ENCODE measurements around the gene DAZ3. TPM values are rescaled to one million over a fixed set of nuclear protein-coding genes. Genes with fewer than 3 reads are reported as not detected.
"Not testable (repeated sequence)": the region's sequence is repeated elsewhere in the genome, so short reads cannot be mapped to it uniquely, and the experiment has no call there.

DAZ3 gene
- not detected for total RNA-seq

- H3K36me3 ChIP-seq; H3K9me3 ChIP-seq; H3K27ac ChIP-seq; H3K4me1 ChIP-seq (ENCODE audit: control insufficient read depth in 1 of 2, low read depth in 2 of 2); DNase-seq (ENCODE audit: low spot score); H3K4me3 ChIP-seq; ATAC-seq (ENCODE audit: insufficient number of reproducible peaks, low FRiP score, low read depth); H3K27me3 ChIP-seq (replicated peaks; ENCODE audit: insufficient read depth): not testable (repeated sequence)
These were observed at the start of gene DAZ3 for GRCh38 chrY:24813293-24813692. TSS of gene DAZ3 (minus strand) at chrY:24813393. CDS start at chrY:24813185, 208 bp downstream.

- not testable (repeated sequence) for ATAC-seq (ENCODE audit: insufficient number of reproducible peaks, low FRiP score, low read depth); H3K27me3 ChIP-seq (replicated peaks; ENCODE audit: insufficient read depth); H3K27ac ChIP-seq; H3K4me1 ChIP-seq (ENCODE audit: control insufficient read depth in 1 of 2, low read depth in 2 of 2); H3K4me3 ChIP-seq; H3K36me3 ChIP-seq; H3K9me3 ChIP-seq; DNase-seq (ENCODE audit: low spot score)
These were observed 20.4 kb upstream of the DAZ3 start, which contains the start of gene DAZ4 for GRCh38 chrY:24833619-24834018. TSS of gene DAZ4 (plus strand) at chrY:24833919. CDS start at chrY:24834127, 208 bp downstream.

- not testable (repeated sequence) for H3K4me1 ChIP-seq (ENCODE audit: control insufficient read depth in 1 of 2, low read depth in 2 of 2); H3K4me3 ChIP-seq; H3K27ac ChIP-seq; H3K27me3 ChIP-seq (replicated peaks; ENCODE audit: insufficient read depth); H3K36me3 ChIP-seq; H3K9me3 ChIP-seq; ATAC-seq (ENCODE audit: insufficient number of reproducible peaks, low FRiP score, low read depth); DNase-seq (ENCODE audit: low spot score)
These were observed 11.9 kb upstream of the DAZ3 start for GRCh38 chrY:24825069-24825468.

GRCh38 chrY:24824184-24824879 lies 11.1 kb upstream of the DAZ3 start:
- not testable (repeated sequence) for H3K9me3 ChIP-seq; H3K4me3 ChIP-seq; H3K4me1 ChIP-seq (ENCODE audit: control insufficient read depth in 1 of 2, low read depth in 2 of 2); ATAC-seq (ENCODE audit: insufficient number of reproducible peaks, low FRiP score, low read depth); H3K27ac ChIP-seq; H3K27me3 ChIP-seq (replicated peaks; ENCODE audit: insufficient read depth); DNase-seq (ENCODE audit: low spot score); H3K36me3 ChIP-seq

- not testable (repeated sequence) for H3K27ac ChIP-seq; ATAC-seq (ENCODE audit: insufficient number of reproducible peaks, low FRiP score, low read depth); H3K36me3 ChIP-seq; H3K4me1 ChIP-seq (ENCODE audit: control insufficient read depth in 1 of 2, low read depth in 2 of 2); DNase-seq (ENCODE audit: low spot score); H3K9me3 ChIP-seq; H3K4me3 ChIP-seq; H3K27me3 ChIP-seq (replicated peaks; ENCODE audit: insufficient read depth)
These were observed 8.6 kb upstream of the DAZ3 start for GRCh38 chrY:24821836-24822235.

Other genes starting within 250 kb of the DAZ3 start
- gene BPY2B, start 195.4 kb downstream of the DAZ3 start, total RNA-seq, result not detected
- not detected for gene DAZ4, start 20.5 kb upstream of the DAZ3 start, total RNA-seq
- gene BPY2C, start 238.7 kb upstream of the DAZ3 start, total RNA-seq, result not detected

Data from thoracic aorta (tissue), 2 donors.